Measurements from ENCODE around the gene ISL2.

DNA sequence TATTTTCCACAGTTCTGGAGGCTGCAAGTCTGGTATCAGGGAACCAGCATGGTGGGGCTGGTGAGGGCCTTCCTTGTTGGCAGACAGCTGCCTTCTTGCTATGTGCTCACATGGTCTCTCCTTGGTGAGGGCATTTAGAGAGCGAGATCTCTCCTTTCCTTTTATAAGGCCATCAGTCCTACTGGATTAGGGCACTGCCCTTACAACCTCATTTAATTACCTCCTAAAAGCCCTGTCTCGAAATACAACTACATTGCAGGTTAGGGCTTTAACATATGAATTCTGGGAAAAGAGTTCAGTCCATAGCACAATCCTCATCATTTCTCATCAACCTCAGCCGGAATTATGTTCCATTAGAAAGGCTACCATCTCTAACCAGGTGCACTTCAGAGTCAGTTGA is 21.9 kb downstream of the ISL2 start:
- TF ChIP-seq, protein P1, sequence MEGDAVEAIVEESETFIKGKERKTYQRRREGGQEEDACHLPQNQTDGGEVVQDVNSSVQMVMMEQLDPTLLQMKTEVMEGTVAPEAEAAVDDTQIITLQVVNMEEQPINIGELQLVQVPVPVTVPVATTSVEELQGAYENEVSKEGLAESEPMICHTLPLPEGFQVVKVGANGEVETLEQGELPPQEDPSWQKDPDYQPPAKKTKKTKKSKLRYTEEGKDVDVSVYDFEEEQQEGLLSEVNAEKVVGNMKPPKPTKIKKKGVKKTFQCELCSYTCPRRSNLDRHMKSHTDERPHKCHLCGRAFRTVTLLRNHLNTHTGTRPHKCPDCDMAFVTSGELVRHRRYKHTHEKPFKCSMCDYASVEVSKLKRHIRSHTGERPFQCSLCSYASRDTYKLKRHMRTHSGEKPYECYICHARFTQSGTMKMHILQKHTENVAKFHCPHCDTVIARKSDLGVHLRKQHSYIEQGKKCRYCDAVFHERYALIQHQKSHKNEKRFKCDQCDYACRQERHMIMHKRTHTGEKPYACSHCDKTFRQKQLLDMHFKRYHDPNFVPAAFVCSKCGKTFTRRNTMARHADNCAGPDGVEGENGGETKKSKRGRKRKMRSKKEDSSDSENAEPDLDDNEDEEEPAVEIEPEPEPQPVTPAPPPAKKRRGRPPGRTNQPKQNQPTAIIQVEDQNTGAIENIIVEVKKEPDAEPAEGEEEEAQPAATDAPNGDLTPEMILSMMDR (conservative IDR thresholded peaks at IDR 0.05 in 1 of 2, IDR thresholded peaks at IDR 0.05 in 1 of 2; ENCODE audit: extremely low read depth in 1 of 2, insufficient read depth in 1 of 2, low read depth in 1 of 2, low read length in 2 of 2), result no peak
- no peak for TF ChIP-seq EZH2 (IDR thresholded peaks at IDR 0.05; ENCODE audit: borderline replicate concordance, low read length)

All from mammary epithelial cell (primary cell).